HG02852 (cell line): ENCODE results near the gene GRXCR2.
"Not testable (repeated sequence)": the region's sequence is repeated elsewhere in the genome, so short reads cannot be mapped to it uniquely, and the experiment has no call there.

Experiments used
- ATAC-seq: cut with Tn5 transposase; IDR thresholded peaks from one replicate; pipeline ENCODE4 v1.9.1; 2021; ENCODE audit warnings: mild to moderate bottlenecking, moderate library complexity; ENCODE audit not compliant: unreplicated experiment

Gene GRXCR2

DNA sequence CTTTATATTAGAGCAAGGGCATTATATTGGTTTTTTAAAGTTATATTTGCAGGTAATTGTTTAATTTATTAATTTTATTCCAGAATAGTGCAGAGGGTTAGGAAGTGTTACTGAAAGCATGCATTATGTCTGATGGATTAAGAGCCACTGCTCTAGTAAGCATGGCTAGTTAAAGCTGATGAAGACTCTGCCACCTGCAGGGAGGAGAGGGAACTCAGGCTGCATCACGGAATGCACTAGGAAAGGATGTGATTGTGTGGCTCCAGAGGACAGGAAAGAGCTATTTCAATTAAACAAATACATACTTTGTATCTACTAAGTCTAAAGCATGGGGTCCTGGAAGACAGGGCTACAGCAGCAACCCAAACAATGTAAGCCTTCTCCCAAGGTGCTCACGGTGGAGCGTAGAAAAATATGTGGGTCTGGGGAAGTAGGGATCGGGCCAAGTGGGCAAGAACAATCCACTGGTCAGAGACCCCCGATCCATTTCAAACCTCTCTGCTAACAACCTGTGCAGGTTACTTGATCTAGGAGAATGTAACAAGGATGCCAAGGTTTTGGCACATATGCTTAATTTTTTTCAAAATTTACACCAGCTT is 15.3 kb upstream of the GRXCR2 start:
- ATAC-seq = no peak

DNA sequence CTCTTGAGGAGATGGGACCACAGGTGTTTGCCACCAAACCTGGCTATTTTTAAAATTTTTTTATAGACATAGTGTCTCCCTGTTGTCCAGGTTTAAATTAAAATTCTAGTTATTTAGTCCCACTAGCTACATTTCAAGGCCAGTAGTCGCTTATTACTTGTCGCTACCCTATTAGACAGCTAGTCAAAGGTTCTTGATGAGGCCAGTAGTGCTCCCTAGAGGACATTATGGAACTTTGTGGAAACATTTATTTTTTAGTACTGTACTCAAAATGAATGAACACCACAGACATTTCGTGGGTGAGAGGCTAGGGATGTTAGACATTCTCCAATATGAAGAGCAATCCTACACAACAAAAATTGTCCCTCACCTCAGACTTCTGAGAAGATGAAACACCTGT is 14.4 kb upstream of the GRXCR2 start:
- no peak for ATAC-seq

DNA sequence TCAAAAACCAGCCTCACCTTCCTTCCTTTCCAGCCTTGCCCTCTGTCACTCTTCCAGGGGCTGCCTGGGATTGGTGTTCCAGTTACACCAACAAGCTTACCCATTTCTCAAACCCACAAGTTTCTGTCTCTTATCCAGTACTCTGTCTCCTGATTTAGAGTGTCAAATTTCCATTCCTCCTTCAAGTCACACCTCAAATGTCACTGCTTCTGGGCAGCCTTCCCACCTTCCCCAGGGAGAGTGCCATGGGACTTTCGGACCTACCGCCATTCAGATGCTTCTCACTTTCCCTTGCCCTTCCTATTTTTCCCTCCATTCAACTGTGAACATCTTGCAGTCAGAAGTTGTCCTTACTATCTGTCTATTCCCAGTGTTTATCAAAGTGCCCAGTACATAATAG is 2.0 kb upstream of the GRXCR2 start:
- ATAC-seq = no peak

DNA sequence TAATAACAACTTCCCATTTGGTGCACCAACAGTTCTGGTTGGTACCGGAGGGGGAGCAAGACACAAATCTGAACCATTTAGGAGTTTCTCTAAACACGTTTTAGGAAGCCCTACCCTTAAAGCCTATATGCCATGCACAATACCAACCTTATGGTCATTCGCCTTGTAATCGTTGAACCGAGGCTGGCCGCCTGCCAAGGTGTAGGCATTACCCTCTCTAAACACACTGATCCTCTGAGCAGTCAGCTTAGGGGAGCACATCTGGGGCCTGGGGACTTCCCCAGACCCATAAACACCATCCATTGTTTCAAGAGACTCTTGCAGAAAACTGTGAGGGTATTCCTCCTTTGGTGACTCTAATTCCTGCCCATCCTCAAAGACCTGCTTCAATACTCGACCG is 328 bp downstream of the GRXCR2 start:
- no peak for ATAC-seq

GRCh38 chr5:145869753-145870152 is 3.1 kb downstream of the GRXCR2 start:
- ATAC-seq = no peak

DNA sequence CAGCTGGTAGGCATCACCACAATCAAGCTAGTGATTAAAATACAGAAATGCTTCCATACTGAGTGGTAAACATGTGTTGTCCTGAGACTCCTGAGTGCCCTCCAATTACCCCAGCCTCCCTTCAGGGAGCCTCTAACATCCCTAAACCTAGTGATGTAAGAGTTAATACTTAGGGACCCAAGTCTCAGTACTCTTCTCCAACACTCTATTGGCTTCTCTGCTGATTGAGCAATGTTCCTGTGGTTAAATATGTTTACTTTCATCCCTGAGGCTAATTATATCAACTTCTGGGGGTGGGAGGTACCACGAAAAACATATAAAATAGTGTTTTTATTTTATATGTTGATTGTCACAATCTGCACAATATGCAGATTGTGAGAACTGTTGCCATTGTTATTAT is 5.0 kb downstream of the GRXCR2 start:
- ATAC-seq = no peak

DNA sequence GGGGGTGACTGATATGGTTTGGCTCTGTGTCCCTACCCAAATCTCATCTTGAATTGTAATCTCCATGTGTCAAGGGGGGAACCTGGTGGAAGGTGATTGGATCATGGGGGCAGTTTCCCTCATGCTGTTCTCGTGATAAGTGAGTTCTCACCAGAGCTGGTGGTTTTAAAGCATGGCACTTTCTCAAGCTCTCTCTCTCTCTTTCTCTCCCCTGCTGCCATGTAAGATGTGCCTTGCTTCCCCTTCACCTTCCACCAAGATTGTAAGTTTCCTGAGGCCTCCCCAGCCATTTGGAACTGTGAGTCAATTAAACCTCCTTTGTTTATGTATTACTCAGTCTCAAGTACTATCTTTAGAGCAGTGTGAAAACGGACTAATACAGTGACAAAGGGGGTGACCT is 8.4 kb downstream of the GRXCR2 start:
- ATAC-seq = not testable (repeated sequence)

DNA sequence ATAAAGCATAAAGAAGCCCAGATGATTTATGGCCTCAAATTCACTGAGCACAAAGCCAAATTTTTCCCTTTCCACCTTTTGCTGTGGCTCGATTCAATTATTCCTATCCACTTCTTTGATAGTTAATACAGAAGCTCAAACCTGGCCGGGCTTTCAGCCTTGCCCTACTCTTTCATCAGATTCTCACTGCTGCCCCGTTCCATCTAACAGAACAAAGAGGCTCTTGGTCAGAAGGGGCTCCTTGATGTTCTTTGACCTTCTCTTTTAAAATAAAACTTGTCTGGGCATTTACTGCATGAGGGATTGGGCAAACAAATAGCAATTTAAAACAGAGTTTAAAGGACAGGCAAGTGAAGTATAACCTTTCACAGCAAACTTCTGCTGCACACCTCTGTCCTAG is 9.8 kb downstream of the GRXCR2 start:
- no peak for ATAC-seq

DNA sequence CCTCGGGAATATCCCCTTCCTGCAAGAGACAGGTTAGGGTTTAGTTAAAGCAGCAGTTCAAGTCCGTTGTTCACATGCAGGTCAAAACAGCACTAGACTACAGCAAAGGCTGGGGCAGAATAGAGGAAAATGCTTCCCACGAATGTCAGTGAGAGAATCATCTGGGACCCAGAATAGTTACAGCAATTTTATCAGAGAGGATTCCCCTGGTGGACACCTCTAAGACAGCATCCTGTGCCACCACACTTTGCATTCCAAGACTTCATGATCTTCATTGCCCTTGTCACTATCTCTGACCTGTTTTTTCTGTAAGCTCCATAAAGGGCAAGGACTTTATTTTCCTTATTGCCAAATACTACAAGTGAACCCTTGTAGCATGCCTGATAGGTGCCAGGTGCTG is 12.9 kb downstream of the GRXCR2 start:
- ATAC-seq = no peak

- ATAC-seq = no peak
Observed at GRCh38 chr5:145859453-145859852, 13.4 kb downstream of the GRXCR2 start.

GRCh38 chr5:145858959-145859358 is 13.9 kb downstream of the GRXCR2 start:
- ATAC-seq = no peak

DNA sequence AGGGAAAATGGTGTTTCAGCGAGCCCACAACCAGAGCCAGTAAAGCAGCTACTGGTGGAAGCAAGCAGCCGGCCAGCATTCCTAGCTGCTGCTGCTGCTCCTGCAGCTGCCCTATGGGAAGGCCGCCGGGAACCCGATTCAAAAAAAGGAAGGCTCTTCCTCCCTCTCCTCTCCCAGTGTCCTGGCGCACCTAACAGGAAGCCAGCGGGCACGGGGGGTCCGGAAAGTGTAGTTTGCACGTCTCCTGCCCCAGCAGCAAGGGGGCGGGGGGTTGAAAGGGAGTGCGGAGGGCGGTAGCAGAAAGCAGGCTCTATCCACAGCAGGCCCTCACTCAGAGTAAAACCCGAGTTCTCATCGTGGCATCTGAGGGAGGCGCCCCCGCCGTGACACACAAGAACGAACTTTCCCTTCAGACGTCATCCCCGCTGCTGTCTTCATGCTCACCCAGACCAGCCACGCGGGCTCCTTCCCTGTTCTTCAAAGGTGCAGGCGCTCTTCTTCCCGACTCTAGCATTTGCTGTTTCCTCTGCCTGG is 16.5 kb downstream of the GRXCR2 start:
- no peak for ATAC-seq

DNA sequence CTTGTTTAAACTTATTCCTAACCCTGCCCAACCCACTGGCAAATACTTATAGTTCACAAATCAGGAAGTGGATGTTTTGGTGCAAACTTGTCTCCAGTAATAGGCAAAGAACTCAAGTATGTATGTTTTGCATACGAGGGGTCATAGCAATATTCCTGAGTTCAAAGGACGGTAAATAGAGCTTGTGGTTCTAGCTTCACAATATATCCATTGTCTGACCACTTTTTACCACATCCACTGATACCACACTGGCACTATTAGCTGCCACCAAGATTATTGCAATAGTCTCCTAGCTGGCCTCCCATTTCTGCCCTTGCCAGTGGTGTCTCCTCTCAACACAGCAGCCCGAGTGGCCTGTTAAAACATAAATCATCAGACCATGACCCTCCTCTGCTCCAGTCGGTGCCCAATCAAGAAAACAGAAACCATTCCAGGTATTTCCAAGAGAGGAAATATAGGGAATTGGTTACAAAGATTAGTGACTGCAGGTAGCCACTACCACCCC is 17.0 kb downstream of the GRXCR2 start:
- no peak for ATAC-seq

- no peak for ATAC-seq
Observed at GRCh38 chr5:145854651-145855258, 18.1 kb downstream of the GRXCR2 start.

DNA sequence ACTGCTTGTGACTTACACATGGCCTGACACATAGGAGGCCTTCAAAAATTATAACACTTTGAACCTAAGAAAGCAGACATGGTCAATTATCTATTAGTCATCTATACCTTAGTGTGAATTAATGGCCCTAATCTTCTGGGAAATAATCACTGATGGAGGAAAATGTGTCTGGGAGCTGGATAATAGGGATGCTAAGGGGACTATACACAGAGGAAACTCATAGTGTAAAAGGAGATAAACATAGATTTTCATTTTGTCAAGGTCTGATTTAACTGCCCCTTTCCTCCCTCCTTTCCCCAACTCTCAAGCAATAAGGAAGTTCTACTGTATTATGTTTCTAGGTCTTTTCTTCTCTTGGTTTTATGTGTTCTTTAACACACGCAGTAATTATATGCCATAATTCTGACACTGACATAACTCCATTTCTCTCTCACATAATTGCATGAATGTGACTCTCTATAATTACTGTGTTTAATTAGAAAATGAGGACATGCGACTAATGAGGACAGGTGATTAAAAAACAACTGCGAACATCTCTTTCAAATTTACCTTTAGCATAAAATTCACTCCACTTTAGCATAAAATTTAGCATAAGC is 18.9 kb downstream of the GRXCR2 start:
- no peak for ATAC-seq

DNA sequence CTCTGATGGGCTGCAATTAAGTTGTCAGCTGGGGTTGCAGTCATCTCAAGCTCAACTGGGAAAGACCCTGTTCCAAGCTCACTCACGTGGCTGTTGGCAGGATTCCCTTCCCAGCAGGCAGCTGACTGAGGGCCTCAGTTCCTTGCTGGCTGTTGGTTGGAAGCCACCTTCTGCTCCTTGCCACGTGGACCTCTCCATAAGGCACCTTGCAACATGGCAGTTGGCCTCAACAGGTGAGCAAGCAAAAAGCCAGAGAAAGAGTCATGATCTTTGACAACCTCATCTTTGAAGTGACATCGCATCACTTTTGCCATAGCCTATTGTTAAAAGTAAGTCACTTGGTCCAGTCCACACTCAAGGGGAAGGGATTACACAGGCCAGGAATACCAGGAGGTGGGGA is 19.8 kb downstream of the GRXCR2 start:
- no peak for ATAC-seq

DNA sequence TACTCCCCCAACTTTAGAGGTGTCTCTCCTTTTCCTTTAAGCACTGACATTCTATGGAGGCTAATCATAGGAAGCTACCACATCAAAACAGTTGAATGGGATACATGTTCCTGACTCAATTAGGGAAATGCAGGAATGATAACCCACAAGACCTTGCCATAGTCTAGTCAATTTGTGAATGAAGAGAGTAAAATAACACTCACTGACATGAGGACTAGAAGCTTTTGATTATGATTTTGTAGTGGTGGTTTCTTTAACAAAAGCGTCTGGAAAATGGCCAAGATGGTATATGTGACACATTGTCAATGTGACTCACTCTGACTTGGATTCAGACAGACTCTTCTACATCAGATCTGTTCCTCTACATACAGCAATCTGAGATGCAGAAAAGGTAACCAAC is 24.0 kb downstream of the GRXCR2 start:
- ATAC-seq = no peak

DNA sequence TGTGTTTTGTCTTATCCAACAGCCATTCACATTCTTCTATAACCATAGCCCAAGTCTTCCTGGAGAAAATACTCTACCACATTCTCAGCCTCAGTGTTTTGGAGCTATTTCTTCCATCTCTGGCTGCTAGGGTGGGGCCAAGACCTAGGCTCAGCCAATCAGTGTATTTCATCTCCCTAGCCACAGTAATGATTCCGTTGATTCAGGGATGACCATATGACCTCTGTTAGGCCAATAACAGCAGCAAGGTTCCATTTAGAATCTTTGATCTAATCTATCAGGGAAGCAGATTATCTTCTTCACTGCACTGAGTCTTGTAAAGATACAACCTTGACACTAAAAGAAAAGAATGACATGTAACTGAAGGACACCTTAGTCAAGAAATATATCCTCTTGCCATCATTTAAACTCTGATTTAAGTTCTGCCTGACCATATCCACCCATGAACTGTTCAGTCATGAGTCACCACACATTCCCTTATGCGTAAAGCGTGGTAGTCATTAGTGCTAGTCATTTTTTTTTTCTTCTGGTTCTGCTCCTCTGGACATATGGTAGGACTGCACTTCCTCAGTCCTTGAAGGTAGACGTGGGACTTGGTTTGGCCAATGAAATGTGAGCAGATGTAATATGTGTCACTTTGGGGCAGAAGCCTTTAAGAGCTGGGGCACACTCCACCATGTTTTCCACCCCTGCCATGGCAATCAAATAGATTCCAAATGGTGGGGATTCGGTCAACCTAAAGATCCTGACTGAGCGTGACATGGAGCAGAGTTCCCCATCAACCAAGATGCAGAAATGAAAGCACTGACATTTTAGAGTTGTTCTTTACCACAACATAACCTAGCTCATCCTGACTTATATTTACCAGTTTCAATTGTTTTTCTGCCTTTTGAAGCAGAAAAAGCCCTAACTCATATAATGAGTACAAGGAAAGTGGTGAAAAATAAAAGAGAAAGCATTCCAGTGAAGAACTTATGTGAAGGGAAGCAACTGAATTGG is 25.0 kb downstream of the GRXCR2 start:
- ATAC-seq = no peak

GRCh38 chr5:145846081-145846480 is 26.7 kb downstream of the GRXCR2 start:
- no peak for ATAC-seq

DNA sequence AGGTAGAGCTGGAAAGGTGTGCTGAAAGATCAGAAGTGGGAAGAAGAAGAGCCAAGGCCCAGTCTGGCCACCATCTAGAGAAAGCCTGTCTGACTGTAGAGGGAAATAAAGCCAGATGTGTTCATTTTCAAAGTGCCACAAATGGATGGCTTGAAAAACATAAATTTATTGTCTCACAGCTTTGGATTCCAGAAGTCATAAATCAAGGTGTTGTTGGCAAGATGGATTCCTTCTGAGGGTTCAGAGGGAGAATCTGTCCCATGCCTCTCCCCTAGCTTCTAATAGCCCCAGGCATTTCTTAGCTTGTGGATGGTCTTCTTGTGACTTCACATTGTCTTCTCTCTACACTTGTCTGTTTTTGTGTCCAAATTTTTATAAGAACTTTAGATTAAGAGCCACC is 31.5 kb downstream of the GRXCR2 start:
- ATAC-seq = no peak
